Bronchial epithelial cell (primary cell): ENCODE data around the gene MESD. TPM values are rescaled to one million over a fixed set of nuclear protein-coding genes. Genes with fewer than 3 reads are reported as not detected.
"Not testable (repeated sequence)": the region's sequence is repeated elsewhere in the genome, so short reads cannot be mapped to it uniquely, and the experiment has no call there.

Experiments used
- DNase-seq: peaks from one replicate; pipeline ENCODE4 v3.0.0-alpha.2; 2010; ENCODE audit warnings: low read depth
- FAIRE-seq: peaks from 2 replicates; lab custom pipeline; 2011; peaks lifted over from hg19 to GRCh38; lab: Jason Lieb, UNC
- H3K27me3 ChIP-seq: 2 replicates; pipeline ENCODE4 v1.5.1; 2011; ENCODE audit warnings: low read length; ENCODE audit not compliant: control insufficient read depth, insufficient read depth
- H3K36me3 ChIP-seq: 2 replicates; pipeline ENCODE4 v1.5.1; 2011; ENCODE audit warnings: low read length; ENCODE audit not compliant: control insufficient read depth, insufficient read depth
- H3K4me3 ChIP-seq: 2 replicates; pipeline ENCODE4 v1.5.1; 2011; ENCODE audit warnings: mild to moderate bottlenecking, low read depth, low read length, control low read depth
- total RNA-seq: library from RNA; depleted of rRNA; stranded (reverse); fragments of >200 nt; gene quantifications from 2 replicates; pipeline ENCODE4 v1.2.1, GENCODE V29; 2014
- TF ChIP-seq, protein P1 (sequence below): IDR thresholded peaks from 2 replicates; pipeline ENCODE4 v1.5.1; 2011; ENCODE audit warnings: mild to moderate bottlenecking, moderate library complexity, low read length, control low read depth, inconsistent platforms; ENCODE audit not compliant: insufficient read depth, severe bottlenecking

The MESD gene
- total RNA-seq, 1 donor from 2014 or later, result 24.7 TPM

DNA sequence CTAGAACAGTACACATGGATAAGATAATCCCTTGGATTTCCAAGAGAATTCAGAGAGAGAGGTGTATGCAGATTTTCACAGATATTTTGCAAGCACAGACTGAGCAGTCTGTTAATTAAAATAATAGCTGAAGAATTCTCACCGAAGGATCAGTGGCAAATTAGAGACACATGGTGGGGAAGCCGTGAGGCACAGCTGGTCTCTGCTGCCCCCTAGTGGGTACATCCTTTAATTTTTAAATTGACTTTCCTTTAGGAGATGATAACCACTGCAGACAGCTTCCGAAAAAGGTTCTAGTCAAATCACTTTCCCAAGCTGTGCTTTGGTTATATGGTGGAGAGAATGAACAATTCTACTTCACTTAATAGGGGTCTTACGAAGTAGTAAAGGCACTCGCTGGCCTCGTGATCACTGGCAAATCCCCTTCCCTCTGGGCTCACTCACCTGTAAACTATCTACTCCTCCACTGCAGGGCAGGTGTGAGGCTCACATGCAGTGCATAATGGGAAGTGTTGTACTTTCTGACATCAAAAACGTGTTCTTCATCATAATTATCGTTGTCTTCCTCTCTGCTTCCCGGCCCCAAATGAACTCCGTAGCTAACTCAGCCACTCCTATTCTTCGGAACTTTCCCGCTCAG lies 19.5 kb downstream of the MESD start:
- TF ChIP-seq, protein P1, sequence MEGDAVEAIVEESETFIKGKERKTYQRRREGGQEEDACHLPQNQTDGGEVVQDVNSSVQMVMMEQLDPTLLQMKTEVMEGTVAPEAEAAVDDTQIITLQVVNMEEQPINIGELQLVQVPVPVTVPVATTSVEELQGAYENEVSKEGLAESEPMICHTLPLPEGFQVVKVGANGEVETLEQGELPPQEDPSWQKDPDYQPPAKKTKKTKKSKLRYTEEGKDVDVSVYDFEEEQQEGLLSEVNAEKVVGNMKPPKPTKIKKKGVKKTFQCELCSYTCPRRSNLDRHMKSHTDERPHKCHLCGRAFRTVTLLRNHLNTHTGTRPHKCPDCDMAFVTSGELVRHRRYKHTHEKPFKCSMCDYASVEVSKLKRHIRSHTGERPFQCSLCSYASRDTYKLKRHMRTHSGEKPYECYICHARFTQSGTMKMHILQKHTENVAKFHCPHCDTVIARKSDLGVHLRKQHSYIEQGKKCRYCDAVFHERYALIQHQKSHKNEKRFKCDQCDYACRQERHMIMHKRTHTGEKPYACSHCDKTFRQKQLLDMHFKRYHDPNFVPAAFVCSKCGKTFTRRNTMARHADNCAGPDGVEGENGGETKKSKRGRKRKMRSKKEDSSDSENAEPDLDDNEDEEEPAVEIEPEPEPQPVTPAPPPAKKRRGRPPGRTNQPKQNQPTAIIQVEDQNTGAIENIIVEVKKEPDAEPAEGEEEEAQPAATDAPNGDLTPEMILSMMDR, result peak; percentile 74
- DNase-seq (peak; percentile 58), FAIRE-seq (no peak)
- H3K4me3 ChIP-seq, result no peak overlapping the region
- H3K36me3 ChIP-seq, result peaks cover 6% of the 10 kb centered on the region
- no peaks in the 10 kb centered on the region for H3K27me3 ChIP-seq

DNA sequence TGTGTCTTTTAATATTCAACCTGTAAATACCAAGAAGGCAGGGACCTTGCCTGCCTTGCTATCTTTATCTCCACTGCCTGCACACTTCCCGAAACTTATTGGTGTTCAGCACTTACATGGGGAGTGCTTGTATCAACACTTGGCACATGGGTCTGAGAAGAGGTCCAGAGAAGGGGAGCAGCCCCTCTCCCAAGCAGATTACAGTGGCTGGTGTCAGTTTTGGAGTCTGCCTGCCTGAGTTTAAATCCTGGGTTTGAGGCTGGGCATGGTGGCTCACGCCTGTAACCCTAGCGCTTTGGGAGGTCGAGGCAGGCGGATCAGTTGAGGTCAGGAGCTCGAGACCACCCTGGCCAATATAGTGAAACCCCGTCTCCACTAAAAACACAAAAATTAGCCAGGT lies 20.3 kb downstream of the MESD start:
- H3K4me3 ChIP-seq, result no peak overlapping the region
- FAIRE-seq, result no peak
- TF ChIP-seq, protein P1, result no peak
- DNase-seq, result no peak
- no peaks in the 10 kb centered on the region for H3K27me3 ChIP-seq
- H3K36me3 ChIP-seq, result peaks cover 6% of the 10 kb centered on the region

DNA sequence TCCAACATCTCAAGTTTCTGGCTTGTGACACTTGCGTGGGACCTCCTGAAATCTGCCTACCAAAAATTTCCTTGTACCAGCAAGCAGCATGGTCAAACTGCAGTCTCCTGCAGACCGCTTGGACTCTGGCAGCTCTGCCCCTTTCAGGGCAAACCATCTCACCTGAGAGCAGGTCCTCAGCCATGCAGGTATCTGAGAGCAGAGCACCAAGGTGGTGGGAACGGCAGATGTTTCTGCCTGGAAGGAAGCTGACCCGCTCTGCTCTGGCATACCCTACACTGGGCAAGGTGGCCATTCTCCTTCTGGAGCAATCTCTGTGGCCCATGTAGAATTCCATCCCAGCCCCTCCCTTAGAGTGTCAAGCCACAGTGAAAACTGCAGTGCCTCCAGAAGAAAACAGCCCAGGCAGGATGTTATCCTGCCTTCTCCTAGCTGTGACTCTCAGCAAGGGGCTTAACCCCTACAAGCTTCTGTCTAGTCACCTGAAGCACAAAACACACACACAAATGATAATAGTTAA lies 21.6 kb downstream of the MESD start:
- DNase-seq, result no peak
- Histone ChIP-seq H3K4me3 (no peak overlapping the region), H3K36me3 (peaks cover 6% of the 10 kb centered on the region), H3K27me3 (no peaks in the 10 kb centered on the region)
- TF ChIP-seq, protein P1, result no peak
- no peak for FAIRE-seq

DNA sequence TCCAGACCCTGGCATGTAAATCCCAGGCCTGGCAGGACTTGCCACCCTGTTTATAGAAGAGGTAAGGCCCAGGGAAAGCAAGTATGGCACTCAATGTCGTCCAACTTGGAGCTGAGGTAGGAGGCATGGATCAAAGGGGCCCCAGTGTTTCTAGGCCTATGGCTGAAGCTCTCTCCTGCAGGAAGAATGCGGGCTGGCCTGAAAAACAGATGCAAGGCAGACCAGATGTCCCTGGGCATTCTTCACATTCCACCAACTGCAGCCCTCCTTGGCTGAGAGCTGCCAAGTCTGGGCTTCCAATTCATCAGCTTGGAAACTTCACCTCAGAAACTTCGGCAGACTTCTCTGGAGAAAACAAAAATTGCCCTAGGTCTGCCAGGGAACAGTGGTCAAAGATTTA lies 22.2 kb downstream of the MESD start:
- Histone ChIP-seq H3K36me3 (peaks cover 6% of the 10 kb centered on the region), H3K4me3 (no peak overlapping the region), H3K27me3 (no peaks in the 10 kb centered on the region)
- TF ChIP-seq, protein P1, result no peak
- FAIRE-seq (no peak), DNase-seq (no peak)

DNA sequence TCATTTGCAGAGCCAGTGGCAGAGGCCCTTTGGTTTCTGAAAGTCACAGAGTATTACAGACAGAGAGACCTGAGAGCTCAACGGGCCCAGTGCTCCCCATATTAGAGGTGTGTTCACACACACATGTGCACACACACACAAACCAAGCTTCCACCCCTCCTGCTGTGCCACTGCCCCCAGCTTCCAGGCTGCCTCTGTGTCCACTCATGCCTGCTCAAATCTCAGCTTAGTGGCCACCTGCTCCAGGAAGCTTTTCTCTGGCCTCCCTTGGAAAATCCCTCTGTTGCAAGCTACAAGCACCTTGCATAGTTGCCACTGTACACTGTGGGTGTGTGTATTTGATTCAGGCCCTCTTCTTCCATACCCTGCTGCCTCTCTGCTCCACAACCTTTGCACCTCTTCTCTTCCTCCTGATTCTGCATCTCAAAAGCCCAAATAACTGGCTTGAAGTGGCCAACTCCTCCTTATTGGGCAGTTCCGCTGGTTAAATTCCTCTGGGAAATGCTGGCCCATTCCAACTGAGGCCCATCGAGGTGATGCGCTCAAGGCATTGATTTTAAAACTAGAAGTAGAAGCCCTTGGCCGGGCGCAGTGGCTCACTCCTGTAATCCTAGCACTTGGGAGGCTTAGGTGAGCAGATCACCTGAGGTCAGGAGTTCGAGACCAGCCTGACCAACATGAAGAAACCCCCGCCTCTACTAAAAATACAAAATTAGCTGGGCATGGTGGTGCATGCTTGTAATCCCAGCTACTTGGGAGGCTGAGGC lies 23.0 kb downstream of the MESD start:
- Histone ChIP-seq H3K4me3 (no peak overlapping the region), H3K27me3 (no peaks in the 10 kb centered on the region), H3K36me3 (peaks cover 6% of the 10 kb centered on the region)
- DNase-seq (no peak), FAIRE-seq (no peak)
- TF ChIP-seq, protein P1, result no peak

DNA sequence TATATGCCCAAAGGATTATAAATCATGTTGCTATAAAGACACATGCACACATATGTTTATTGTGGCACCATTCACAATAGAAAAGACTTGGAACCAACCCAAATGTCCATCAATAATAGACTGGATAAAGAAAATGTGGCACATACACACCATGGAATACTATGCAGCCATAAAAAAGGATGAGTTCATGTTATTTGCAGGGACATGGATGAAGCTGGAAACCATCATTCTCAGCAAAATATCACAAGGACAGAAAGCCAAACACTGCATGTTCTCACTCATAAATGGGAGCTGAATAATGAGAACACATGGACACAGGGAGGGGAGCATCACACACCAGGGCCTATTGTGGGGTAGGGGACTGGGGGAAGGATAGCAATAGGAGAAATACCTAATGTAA lies 24.2 kb downstream of the MESD start:
- not testable (repeated sequence) for H3K4me3 ChIP-seq, H3K36me3 ChIP-seq, DNase-seq, H3K27me3 ChIP-seq, FAIRE-seq
